COR-L47 (cell line): ENCODE data around the gene OR10A4.
"Not testable (repeated sequence)": the region's sequence is repeated elsewhere in the genome, so short reads cannot be mapped to it uniquely, and the experiment has no call there.

Experiments used
- DNase-seq: peaks from one replicate; lab custom pipeline; 2025; lab: John Stamatoyannopoulos, UW

Gene OR10A4, protein sequence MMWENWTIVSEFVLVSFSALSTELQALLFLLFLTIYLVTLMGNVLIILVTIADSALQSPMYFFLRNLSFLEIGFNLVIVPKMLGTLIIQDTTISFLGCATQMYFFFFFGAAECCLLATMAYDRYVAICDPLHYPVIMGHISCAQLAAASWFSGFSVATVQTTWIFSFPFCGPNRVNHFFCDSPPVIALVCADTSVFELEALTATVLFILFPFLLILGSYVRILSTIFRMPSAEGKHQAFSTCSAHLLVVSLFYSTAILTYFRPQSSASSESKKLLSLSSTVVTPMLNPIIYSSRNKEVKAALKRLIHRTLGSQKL

DNA sequence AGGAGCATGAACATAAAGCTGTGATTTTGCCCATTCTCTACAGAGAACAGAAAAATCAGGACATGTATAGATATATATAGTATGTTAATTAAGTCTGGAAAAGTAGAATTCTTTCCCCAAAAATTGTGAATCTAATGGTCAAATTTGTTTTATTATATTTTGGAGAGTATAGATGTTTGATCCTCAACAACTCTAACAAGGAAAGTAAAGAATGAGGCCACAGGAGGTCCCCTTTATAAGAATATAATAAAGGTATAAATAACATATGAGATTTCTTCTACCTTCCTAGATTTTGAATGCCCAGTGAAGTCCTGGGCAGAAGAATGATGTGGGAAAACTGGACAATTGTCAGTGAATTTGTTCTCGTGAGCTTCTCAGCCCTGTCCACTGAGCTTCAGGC lies at the start of gene OR10A4:
OR10A4 (plus strand) TSS at position 301 of the 400 bp plus-strand sequence; CDS start at position 324, 23 bp downstream.
- DNase-seq, result no peak

DNA sequence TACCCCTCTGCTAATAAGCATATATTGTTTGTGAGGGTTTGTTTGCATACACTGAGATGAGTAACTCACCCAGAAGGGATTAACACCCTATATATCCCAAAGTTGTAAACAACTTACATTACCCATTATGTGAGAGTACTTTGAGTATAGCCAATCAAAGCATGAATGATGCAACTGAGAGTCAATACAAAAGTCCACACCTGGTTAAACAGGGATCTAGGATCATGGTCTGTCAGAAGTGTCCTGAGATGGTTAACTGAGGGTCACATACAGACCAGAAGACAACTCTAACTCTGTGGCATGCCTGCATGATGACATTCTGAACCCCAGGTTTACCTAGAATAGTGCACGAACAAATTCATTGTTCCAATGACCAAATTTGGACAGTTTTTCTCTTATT lies 48.3 kb upstream of the OR10A4 start:
- DNase-seq, result no peak

DNA sequence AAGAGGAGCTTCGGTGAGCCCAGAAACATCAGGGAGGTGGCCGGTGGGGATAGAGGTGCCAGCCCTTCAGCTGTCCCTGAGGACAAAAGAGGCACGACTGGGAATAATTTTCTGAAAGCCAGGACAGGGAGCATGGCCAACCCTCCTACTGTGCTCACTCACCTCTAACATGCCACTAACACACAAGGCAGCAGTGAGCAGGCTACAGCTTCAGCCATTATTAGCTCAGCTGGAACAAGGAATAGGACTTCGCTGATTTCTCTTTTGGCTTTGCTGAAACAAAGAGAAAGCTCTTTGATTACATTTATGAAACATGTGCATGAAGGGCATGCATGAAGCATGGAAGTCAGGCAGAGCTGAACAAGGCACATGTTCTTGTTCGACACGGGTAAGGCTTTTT lies 43.1 kb upstream of the OR10A4 start:
- no peak for DNase-seq

DNA sequence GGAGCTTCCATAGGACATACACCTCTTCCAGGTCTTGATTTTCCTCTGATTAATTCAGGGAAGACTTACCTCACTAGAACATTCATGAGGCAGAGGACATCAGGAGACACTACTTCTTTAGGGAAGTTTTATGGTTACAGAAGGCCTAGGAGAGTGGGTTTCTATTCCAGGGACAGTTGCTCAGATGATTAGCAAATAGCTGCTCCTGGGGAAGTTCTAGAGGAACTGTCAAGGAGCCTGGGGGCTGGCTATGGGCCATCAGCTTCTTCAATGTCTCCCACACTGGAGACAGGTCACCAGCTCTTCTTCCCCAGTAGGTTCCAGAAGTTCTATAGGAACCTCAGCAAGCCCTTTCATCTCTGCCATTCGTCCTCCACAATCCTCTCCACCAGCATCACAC lies 42.4 kb upstream of the OR10A4 start:
- no peak for DNase-seq

DNA sequence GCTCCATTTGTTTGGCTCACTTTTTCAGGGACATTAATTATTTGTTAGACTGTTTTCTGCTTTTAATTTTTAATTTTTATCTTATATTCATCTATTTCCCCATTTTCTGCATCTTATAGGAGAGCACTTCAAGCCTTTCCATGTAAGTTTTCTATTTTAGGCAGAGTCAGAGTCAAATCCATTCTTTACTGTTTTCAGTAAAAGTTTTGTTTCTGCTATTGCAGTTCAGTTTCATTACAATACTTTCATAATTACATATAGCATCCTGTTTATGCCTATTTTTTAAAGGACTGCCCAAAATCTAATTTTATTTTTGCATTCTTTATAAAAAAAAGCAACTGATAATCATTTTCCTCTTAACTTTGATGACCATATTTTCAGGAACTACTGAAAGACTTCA lies 34.7 kb upstream of the OR10A4 start:
- DNase-seq, result no peak

DNA sequence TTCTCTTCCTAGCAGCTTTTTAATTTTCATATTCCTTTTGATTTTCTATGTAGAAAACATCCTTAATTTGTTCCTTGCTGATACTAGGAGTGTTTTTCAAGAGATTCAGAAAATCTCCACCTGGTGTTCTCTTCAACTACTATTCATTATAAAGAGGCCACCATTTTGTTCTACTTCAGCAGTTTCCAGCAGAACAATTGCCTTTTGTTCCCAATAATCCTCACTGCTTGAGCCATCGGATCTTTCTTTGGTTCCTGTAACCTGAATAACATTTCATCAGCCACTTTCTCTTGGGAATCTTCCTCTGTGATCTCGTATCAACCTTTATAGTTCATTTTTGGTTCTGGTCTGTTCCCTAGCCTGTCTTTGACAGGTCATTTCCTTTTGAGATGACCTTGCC lies 32.8 kb upstream of the OR10A4 start:
- DNase-seq, result no peak

DNA sequence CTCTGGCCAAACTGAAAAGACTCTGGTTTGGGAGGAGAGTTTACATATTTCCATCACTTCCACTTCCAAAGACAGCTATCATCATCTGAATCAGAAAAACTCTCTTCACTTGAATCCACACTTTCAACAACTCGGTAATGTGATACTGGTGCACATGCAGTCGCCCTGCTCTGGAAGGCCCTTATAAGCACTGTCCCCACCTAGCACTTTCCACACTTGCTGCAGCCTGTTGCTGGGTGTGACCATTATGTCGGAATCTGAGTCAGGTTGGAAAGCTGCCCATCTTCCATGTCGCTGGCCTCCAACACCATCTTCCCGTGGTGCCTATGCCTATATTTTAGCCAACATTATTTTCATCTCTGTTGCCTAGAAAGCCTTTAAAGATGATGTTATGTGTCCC lies 32.1 kb upstream of the OR10A4 start:
- no peak for DNase-seq

DNA sequence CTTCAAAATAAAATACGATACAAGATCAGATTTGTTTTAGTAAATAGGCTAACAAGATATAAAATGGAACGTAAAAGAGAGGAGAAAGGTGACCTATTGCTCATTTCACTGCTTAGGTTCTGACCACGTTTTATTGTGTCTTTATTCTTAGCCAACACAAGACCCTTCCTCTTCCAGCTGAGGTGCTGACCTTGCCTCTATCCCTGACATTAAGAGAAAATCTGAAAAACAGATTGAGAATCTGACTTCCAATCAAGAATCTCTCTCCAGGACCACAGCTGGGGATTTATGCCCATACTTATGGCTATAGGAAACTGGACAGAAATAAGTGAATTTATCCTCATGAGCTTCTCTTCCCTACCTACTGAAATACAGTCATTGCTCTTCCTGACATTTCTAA lies 31.0 kb upstream of the OR10A4 start, which contains the start of gene OR10A5:
OR10A5 (plus strand) TSS at position 301 of the 400 bp plus-strand sequence; CDS start at position 301, 0 bp downstream.
- DNase-seq, result no peak

DNA sequence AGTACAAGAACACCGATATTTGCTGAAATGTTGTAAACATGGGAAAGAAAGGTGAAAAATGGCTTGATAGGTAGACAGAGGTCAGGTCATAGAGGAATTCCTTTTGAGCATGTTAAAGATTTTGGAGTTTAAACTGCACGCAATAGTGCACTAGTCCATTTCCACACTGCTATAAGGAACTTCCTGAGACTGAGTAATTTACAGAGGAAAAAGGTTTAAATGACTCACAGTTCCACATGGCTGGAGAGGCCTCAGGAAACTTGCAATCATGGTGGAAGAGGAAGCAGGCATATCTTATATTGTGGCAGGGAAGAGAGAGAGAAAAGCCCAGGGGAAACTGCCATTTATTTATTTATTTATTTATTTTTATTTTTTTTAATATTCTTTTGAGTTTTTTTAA lies 25.9 kb upstream of the OR10A4 start:
- DNase-seq, result no peak

DNA sequence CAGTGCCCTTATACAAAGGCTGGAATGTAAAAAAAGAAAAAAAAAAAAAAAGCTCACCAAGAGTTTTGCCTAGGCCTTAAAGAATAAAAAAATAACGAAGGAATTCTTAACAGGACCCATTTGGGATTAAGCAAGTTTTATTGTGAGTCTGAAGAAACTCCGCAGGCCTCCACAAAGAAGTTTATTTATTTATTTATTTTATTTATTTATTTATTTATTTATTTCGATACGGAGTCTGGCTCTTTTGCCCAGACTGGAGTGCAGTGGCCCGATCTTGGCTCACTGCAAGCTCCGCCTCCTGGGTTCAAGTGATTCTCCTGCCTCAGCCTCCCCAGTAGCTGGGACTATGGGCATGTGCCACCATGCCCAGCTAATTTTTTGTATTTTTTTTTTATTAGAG lies 21.6 kb upstream of the OR10A4 start:
- DNase-seq, result not testable (repeated sequence)

DNA sequence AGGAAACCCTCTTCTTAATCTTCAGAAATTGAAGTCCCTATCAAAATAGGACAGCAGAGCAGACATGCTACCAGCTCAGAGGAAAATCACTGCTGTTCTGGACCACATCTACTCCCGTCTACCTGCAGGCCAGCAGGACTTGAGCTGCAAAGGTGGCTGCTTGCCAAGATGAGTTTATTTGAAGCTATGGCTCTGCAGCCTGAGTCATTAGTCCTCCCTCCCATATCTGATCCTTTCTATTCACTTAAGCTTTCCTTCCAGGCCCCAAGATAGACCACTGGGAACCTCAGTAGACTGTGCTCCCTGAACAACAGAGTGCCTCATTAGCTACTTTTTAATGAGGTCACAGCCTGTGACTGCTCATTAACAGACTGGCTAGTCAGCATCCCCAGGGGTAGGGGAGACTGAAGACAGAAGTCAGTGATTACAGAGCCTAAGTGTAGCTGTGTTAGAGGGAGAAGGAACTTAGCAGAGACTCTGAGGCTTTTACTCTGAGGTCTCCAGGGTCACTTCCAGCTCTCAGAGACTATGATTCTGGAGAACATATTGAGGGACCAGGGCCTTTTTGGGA lies 20.4 kb upstream of the OR10A4 start:
- DNase-seq, result no peak

DNA sequence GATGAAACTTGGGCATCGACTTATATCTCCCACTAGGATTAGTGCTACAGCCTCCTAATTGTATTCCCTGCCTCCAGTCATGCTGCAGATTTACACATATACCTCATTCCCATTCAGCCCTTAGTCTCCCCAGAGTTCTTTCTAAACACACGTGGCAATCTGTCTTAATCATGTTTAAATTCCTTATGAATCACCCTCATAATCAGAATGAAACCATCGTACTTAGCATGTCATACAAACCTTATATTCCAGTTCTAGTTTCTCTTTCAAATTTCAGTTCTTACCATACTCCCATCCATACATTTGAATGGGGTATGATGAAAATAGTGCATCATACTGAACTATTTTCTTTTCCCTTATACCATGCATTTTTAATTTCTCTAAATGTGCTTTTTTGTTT lies 19.6 kb upstream of the OR10A4 start:
- no peak for DNase-seq

DNA sequence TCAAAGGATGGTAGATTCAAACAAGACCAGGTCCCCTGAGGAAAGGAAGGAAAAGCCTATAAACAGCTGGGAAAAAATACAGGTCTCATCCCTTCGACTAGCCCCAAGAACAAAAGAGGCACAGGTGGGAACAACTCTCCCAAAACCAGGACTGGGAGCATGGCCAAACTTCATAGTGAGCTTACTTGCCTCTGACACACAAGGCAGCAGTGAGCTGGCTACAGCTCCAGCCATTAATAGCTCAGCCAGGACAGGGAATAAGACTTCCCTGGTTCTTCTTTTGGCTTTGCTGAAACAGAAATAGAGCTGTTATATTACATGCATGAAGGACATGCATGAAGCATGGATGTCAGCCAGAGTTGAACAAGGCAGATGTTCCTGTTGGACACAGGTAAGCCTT lies 13.5 kb upstream of the OR10A4 start, which contains the start of gene OR10A2:
OR10A2 (plus strand) TSS at position 97 of the 400 bp plus-strand sequence. CDS start 6,698 bp downstream, outside the sequence.
- DNase-seq, result no peak

DNA sequence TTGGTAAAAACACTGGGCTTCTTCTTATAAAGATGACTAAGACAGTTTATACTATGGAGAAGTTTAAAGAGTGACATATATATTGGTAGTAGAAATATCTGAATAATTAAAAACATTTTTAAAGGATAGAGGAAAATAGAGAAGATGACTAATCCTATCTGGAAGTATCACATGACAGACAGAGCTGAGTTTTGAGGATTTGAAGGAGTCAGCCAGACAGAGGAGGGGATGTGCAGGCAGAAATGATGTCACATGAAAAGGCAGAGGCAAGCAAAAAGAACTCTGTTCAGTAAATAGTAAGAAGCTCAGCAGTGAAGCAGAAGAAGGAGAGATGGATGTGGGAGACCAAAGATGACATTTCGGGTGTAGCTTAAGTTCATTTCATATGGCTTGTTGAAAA lies 12.0 kb upstream of the OR10A4 start:
- DNase-seq, result no peak

DNA sequence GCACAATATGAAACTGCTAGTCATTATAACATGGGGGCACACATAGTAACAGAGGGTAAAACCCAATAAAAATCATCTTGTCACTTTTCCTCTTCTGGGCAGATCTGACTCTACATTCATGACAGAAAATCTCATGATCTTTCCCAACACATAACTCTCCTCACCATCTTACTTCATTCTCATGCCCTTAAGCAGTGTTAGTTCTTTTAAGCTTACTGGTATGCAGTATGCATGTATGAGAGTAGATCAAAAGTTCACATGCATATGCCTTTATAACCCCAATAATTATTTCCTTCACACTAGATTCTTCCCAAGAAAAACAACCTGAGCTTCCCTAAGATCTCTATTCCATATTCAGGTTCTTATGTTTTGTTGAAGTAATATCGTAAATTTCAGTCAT lies 5.1 kb upstream of the OR10A4 start:
- DNase-seq, result no peak

DNA sequence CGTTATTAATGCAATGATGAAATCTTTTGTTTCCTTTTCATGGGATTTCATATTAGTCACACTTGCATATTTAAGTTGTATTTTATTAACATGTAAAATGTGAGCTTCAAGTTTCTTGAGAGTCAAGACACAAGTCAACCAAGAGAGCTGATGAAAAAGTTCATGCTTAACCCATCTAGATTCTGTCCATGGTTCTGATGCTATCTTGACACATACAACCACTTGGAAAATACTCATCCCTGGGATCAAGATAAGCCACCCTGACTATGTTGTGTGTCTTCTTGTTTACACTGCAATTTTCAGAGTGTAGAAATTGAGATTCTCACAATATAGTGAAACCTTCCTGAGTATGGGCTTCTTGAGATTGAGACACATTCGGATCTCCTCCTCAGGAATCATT lies 664 bp upstream of the OR10A4 start:
- DNase-seq, result no peak

DNA sequence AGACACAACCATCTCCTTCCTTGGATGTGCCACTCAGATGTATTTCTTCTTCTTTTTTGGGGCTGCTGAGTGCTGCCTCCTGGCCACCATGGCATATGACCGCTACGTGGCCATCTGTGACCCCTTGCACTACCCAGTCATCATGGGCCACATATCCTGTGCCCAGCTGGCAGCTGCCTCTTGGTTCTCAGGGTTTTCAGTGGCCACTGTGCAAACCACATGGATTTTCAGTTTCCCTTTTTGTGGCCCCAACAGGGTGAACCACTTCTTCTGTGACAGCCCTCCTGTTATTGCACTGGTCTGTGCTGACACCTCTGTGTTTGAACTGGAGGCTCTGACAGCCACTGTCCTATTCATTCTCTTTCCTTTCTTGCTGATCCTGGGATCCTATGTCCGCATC lies 489 bp downstream of the OR10A4 start:
- no peak for DNase-seq

DNA sequence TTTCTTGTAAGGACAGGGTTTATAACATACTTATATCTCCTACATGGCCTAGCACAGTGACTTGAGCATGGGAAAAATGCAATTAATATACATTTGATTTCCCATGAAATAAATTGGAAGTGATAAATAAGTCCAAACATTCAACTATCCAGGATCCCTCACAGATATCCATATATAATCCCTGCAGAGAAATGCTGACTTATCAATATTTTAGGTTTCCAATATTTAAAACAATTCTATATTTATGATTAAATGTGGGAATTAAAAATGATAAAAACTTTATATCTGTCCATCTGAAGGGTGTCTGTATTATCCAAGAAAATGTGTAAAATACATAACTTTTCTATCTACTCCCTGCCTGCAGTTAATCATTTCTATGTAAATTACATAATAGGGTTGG lies 6.3 kb downstream of the OR10A4 start:
- no peak for DNase-seq

DNA sequence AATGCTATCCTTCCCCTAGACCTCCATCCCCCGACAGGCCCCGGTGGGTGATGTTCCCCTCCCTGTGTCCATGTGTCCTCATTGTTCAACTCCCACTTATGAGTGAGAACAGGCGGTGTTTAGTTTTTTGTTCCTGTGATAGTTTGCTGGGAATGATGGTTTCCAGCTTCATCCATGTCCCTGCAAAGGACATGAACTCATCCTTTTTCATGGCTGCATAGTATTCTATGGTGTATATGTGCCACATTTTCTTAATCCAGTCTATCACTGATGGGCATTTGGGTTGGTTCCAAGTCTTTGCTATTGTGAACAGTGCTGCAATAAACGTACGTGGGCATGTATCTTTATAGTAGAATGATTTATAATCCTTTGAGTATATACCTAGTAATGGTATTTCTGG lies 11.3 kb downstream of the OR10A4 start:
- not testable (repeated sequence) for DNase-seq

DNA sequence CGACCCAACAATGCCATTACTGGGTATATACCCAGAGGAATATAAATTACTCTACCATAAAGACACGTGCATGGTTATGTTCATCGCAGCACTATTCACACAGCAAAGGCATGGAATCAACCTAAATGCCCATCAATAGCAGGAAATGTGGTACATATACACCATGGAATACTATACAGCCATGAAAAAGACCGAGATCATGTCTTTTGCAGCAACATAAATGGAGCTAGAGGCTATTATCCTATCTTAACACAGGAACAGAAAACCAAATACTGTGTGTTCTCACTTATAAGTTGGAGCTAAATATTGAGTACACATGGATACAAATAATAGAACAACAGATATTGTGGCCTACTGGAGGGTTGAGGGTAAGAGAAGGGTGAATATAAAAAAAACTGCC lies 12.4 kb downstream of the OR10A4 start:
- DNase-seq, result no peak

DNA sequence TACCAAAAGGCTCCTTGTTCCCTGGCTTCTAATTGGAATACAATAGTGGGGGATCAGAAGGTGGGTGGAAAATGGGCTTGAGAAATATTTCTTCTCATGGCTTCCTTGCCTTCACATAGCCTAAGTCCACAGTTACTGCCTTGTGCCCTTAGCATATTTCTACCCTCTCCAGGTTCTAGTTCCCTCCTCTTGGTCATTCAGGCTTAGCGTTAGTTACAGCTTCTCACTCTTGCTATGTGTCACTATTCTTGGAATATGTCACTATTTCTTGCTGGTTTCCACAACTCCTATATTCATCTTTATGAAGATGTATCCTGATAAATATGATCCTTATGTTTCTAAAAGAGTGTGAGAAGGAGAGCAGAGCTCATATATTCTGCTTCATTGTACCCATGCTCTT lies 13.4 kb downstream of the OR10A4 start:
- no peak for DNase-seq

DNA sequence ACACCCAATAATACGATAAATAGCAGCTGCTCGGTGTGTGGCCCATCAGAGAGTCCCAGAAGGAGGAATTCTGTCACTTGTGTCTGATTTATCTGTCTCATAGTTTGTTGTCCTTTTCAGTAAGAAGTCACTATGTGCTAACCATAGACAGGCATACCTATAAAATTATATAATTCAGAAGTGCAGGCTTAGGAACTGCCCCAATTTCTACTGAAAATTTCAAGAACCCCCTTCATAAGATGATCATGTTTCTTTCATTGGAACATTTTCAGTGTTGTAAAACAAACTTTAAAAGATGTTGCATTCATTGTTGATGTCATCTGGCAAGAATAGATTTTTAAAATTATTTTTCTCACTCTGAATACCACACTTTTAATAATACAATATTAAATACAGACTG lies 16.0 kb downstream of the OR10A4 start, which contains the start of gene OR2D2:
OR2D2 (minus strand) TSS at position 101 of the 400 bp plus-strand sequence; CDS start at position 101, 0 bp downstream.
- no peak for DNase-seq

DNA sequence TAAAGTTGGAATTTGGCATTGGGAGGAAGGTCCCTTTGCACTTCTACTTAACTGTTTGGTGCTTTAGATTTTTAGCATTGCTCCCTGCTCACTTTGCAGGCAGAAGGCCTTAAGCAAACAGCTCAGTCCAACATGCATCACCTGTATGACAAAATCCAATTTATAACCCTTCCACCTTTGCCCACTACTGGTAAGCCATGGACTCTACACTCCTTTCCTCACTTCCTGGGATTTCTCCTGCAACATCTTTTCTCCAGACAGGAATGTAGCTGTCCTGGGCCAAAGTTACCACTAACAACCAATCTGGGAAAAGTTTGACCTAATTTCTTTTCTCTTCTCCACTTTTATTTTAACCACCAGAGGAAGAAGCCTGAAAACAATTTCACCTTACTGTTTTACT lies 17.7 kb downstream of the OR10A4 start:
- no peak for DNase-seq

DNA sequence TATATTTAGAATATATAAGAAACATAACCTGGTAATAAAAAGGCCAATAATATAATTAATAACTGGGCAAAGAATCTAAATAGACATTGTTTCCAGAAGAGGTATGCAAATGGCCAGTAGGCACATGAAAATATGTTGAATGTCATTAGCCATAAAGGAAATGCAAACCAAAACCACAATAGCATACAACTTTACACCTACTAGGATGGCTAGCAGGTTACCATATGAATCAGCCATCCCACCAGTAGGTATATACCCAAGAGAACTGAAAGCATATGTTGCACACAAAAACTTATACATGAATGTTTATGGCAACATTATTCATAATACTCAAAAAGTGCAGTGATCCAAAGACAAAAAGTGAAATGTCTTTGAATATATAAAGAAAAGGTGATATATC lies 18.6 kb downstream of the OR10A4 start:
- no peak for DNase-seq
